IMR-90 (cell line): ENCODE measurements around the gene DNAH17. TPM values are rescaled to one million over a fixed set of nuclear protein-coding genes. Genes with fewer than 3 reads are reported as not detected.

Source experiments
- ATAC-seq: fragments of 200-7000 bp; cut with Tn5 transposase; 2 replicates; pipeline ENCODE4 v1.9.1; 2020; ENCODE audit warnings: low read depth, mild to moderate bottlenecking, moderate library complexity
- BruUV-seq: library from RNA; stranded (reverse); fragments of 400-500 nt; replicated peaks from 2 replicates; lab custom pipeline; 2021; lab: Mats Ljungman, UMichigan
- CTCF ChIA-PET: fragments of 300-600 bp; formaldehyde crosslinking; extraction: SDS; loops from one replicate; lab custom pipeline; 2021; ENCODE audit warnings: antibody characterized with exemption; lab: Yijun Ruan, JAX
- POLR2A ChIA-PET: fragments of 300-600 bp; sonication (Branson Sonifier 250); formaldehyde crosslinking; loops from one replicate; lab custom pipeline; 2022; ENCODE audit warnings: antibody characterized with exemption; ENCODE audit not compliant: unreplicated experiment; lab: Charles Lee
- DNase-seq: peaks from one replicate; pipeline ENCODE4 v3.0.0; 2013
- H2AFZ ChIP-seq: replicated peaks from 2 replicates; pipeline ENCODE3; 2013; ENCODE audit warnings: low read length, mild to moderate bottlenecking; ENCODE audit not compliant: poor library complexity
- H2AK5ac ChIP-seq: 2 replicates; pipeline ENCODE4 v1.6.1; 2013; ENCODE audit warnings: low read depth, low read length, inconsistent platforms
- H2AK9ac ChIP-seq: replicated peaks from 2 replicates; pipeline ENCODE3; 2013; ENCODE audit warnings: mild to moderate bottlenecking, low read depth, low read length, moderate library complexity; ENCODE audit not compliant: poor library complexity
- H2BK120ac ChIP-seq: 2 replicates; pipeline ENCODE4 v1.6.1; 2013; ENCODE audit warnings: low read depth, low read length, inconsistent platforms
- H2BK15ac ChIP-seq: 3 replicates; pipeline ENCODE4 v1.6.1; 2013; ENCODE audit warnings: low read depth, low read length, inconsistent platforms
- H2BK20ac ChIP-seq: 2 replicates; pipeline ENCODE4 v1.6.1; 2013; ENCODE audit warnings: low read depth, mild to moderate bottlenecking, inconsistent platforms, low read length, moderate library complexity
- H2BK5ac ChIP-seq: 2 replicates; pipeline ENCODE4 v1.6.1; 2013; ENCODE audit warnings: mild to moderate bottlenecking, low read depth, low read length, inconsistent platforms; ENCODE audit not compliant: poor library complexity, severe bottlenecking
- H3K14ac ChIP-seq: replicated peaks from 2 replicates; pipeline ENCODE4 v1.6.1; 2013; ENCODE audit warnings: low read depth, low read length, inconsistent platforms
- H3K18ac ChIP-seq: 2 replicates; pipeline ENCODE4 v1.6.1; 2013; ENCODE audit warnings: low read depth, low read length, control low read depth
- H3K23ac ChIP-seq: 2 replicates; pipeline ENCODE4 v1.6.1; 2013; ENCODE audit warnings: low read depth, low read length, inconsistent platforms
- H3K27ac ChIP-seq: 2 replicates; pipeline ENCODE4 v1.5.1; 2013; ENCODE audit warnings: mild to moderate bottlenecking, control low read depth, low read length; ENCODE audit not compliant: insufficient read depth
- H3K27me3 ChIP-seq: 2 replicates; pipeline ENCODE4 v1.6.1; 2013; ENCODE audit warnings: low read length; ENCODE audit not compliant: control insufficient read depth, insufficient read depth
- H3K36me3 ChIP-seq: 2 replicates; pipeline ENCODE4 v1.6.1; 2013; ENCODE audit warnings: low read length, mixed read lengths; ENCODE audit not compliant: control insufficient read depth, insufficient read depth
- H3K4ac ChIP-seq: 2 replicates; pipeline ENCODE4 v1.6.1; 2013; ENCODE audit warnings: low read depth, low read length, inconsistent platforms
- H3K4me1 ChIP-seq: 2 replicates; pipeline ENCODE4 v1.6.1; 2013; ENCODE audit warnings: low read length, mixed read lengths; ENCODE audit not compliant: control insufficient read depth, insufficient read depth
- H3K4me2 ChIP-seq: 2 replicates; pipeline ENCODE4 v1.6.1; 2013; ENCODE audit warnings: low read depth, mild to moderate bottlenecking, control low read depth, low read length, moderate library complexity
- H3K4me3 ChIP-seq: 2 replicates; pipeline ENCODE4 v1.5.1; 2013; ENCODE audit warnings: low read depth, mild to moderate bottlenecking, control low read depth, low read length, moderate library complexity; ENCODE audit not compliant: insufficient read depth
- H3K56ac ChIP-seq: 2 replicates; pipeline ENCODE4 v1.6.1; 2013; ENCODE audit warnings: low read length, inconsistent platforms; ENCODE audit not compliant: insufficient read depth; ENCODE audit errors: extremely low read depth
- H3K79me1 ChIP-seq, 2 experiments: 2 replicates each; pipeline ENCODE4 v1.6.1; 2013; ENCODE audit warnings: low read length in 2 of 2, inconsistent platforms in 1 of 2, low read depth in 1 of 2
- H3K9ac ChIP-seq: 2 replicates; pipeline ENCODE4 v1.6.1; 2013; ENCODE audit warnings: low read depth, low read length, control low read depth
- H3K9me1 ChIP-seq: 2 replicates; pipeline ENCODE4 v1.6.1; 2013; ENCODE audit warnings: low read length, inconsistent platforms; ENCODE audit not compliant: insufficient read depth
- H3K9me3 ChIP-seq: 2 replicates; pipeline ENCODE4 v1.6.1; 2013; ENCODE audit warnings: low read length; ENCODE audit not compliant: control insufficient read depth, insufficient read depth
- H4K20me1 ChIP-seq: 2 replicates; pipeline ENCODE4 v1.6.1; 2013; ENCODE audit warnings: low read length, inconsistent platforms; ENCODE audit not compliant: insufficient read depth
- H4K5ac ChIP-seq: 2 replicates; pipeline ENCODE4 v1.6.1; 2013; ENCODE audit warnings: mild to moderate bottlenecking, low read depth, low read length, control low read depth
- H4K8ac ChIP-seq, 2 experiments: 2 replicates each; pipeline ENCODE4 v1.6.1; 2013; ENCODE audit warnings: low read depth in 2 of 2, low read length in 2 of 2, control low read depth in 1 of 2, inconsistent platforms in 1 of 2
- H4K91ac ChIP-seq: 2 replicates; pipeline ENCODE4 v1.6.1; 2013; ENCODE audit warnings: low read depth, low read length, inconsistent platforms; ENCODE audit not compliant: insufficient read depth
- CEBPB ChIP-seq: IDR thresholded peaks from 2 replicates; pipeline ENCODE4 v1.6.1; 2012; ENCODE audit warnings: low read depth, low read length, improper control_type of control experiment
- CHD1 ChIP-seq: IDR thresholded peaks from 2 replicates; pipeline ENCODE4 v1.6.1; 2012; ENCODE audit warnings: low read depth, low read length, improper control_type of control experiment
- MXI1 ChIP-seq: IDR thresholded peaks from 2 replicates; pipeline ENCODE4 v1.6.1; 2012; ENCODE audit warnings: low read depth, mild to moderate bottlenecking, low read length, moderate library complexity, borderline replicate concordance
- RCOR1 ChIP-seq: IDR thresholded peaks from 2 replicates; pipeline ENCODE4 v1.6.1; 2012; ENCODE audit warnings: mild to moderate bottlenecking, low read length, improper control_type of control experiment; ENCODE audit not compliant: insufficient replicate concordance
- WGBS, 2 experiments: methylation state at CpG; one replicate each; pipeline versions ENCODE4 v1.1.5 to v1.1.7; 2013; ENCODE audit warnings: missing lambda C conversion rate in 2 of 2; ENCODE audit not compliant: insufficient read length in 1 of 2; ENCODE audit errors: extremely low coverage in 2 of 2; 5-methylcytosine and 5-hydroxymethylcytosine counted together
- dilution Hi-C: fragments of 300-500 bp; cut with HindIII; formaldehyde crosslinking; loops from one replicate; pipeline ENCODE4 v1.14.3; 2018; ENCODE audit warnings: low sequenced_read_pairs; ENCODE audit not compliant: unreplicated experiment
- in situ Hi-C: fragments of 300-500 bp; cut with MboI; formaldehyde crosslinking; loops from 3 replicates; pipeline ENCODE4 v1.14.3; 2019; ENCODE audit warnings: low sequenced_read_pairs, inconsistent platforms, mixed read lengths
- intact Hi-C: fragments of 100-400 bp; cut with micrococcal nuclease; formaldehyde crosslinking; loops from 2 replicates; pipeline ENCODE4 v1.10.0; 2022
- polyA plus RNA-seq, 3 experiments: library from polyadenylated mRNA; depleted of rRNA; stranded (reverse); fragments of >200 nt; gene quantifications; 2 replicates each; pipeline ENCODE4 v1.2.3, GENCODE V29; 2012; ENCODE audit warnings: low replicate concordance in 1 of 3
- total RNA-seq: library from RNA; depleted of rRNA; stranded (reverse); fragments of >200 nt; gene quantifications from 2 replicates; pipeline ENCODE4 v1.2.3, GENCODE V29; 2012

DNAH17 gene
- total and polyA plus RNA-seq, 2 of the 4 experiments (the other 2 are of a cell fraction) = not detected

DNA sequence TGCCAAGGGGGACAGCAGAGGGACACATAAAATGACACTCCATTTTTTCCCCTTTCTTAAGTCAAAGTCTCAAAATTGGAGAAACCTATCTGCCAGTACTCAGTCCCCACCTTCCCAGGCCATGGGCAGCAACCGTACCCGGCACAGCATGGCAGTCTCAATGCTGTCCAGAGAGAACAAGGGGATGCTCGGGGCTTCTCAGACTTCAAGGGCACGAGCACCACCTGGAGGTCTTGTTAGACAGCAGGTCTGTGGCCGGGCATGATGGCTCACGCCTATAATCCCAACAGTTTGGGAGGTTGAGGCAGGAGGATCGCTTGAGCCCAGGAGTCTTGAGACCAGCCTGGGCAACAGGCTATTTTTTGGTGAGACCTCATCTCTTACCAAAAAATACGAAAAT is 3.2 kb downstream of the DNAH17 start:
- in situ Hi-C loops (no loop called here), dilution Hi-C loops (no loop called here), intact Hi-C loops (no loop called here)
- Histone ChIP-seq H3K4me1 (no peaks in the 10 kb centered on the region), H2AK9ac (no peak overlapping the region), H2AK5ac (no peak overlapping the region), H3K14ac (no peak overlapping the region), H3K4me3 (no peak overlapping the region), H3K9me1 (no peaks in the 10 kb centered on the region), H2BK15ac (no peak overlapping the region), H3K27ac (no peak overlapping the region), H3K23ac (no peak overlapping the region), H3K79me1 (no peaks in the 10 kb centered on the region), H3K9ac (no peak overlapping the region), H3K18ac (no peak overlapping the region), H3K9me3 (no peaks in the 10 kb centered on the region), H4K5ac (no peak overlapping the region), H2BK120ac (no peak overlapping the region), H4K91ac (no peak overlapping the region), H4K8ac (no peak overlapping the region), H4K20me1 (no peaks in the 10 kb centered on the region), H3K36me3 (no peaks in the 10 kb centered on the region), H3K4me2 (no peak overlapping the region), H2BK20ac (no peak overlapping the region), H2AFZ (peak overlapping the region; percentile 43), H2BK5ac (no peak overlapping the region), H3K56ac (no peak overlapping the region; the same call in 1 of the 2 replicates), H3K4ac (no peak overlapping the region), H3K27me3 (peaks cover 38% of the 10 kb centered on the region)
- WGBS, 2 experiments = 20% methylated on average over 1 of the region's 8 CpGs; no CpG with 5 or more reads in 1 of the 2 experiments
- no peak for ATAC-seq
- CTCF ChIA-PET = no interaction called here
- TF ChIP-seq CEBPB (no peak), RCOR1 (no peak), CHD1 (no peak), MXI1 (no peak)
- POLR2A ChIA-PET = no interaction called here
- BruUV-seq = no TSS peak
- DNase-seq = no peak
